Body of pancreas (tissue), 4 donors: ENCODE results near the gene MORN3. TPM values are rescaled to one million over a fixed set of nuclear protein-coding genes. Genes with fewer than 3 reads are reported as not detected.

Source experiments
- ATAC-seq: fragments of 150-250 bp; one replicate; pipeline ENCODE4 v1.9.1; 2016
- DNase-seq, 4 donors: peaks; one replicate each; pipeline ENCODE4 v3.0.0-alpha.2; 2019
- H3K27ac ChIP-seq, 4 donors: fragments of 200-600 bp; sonication (generic); 1 replicate in 3 of 4; 2 replicates in 1 of 4; pipeline versions ENCODE4 v1.5.1 to v1.6.1; 2016 to 2019; ENCODE audit warnings: mild to moderate bottlenecking in 1 of 4, mixed read lengths in 1 of 4, moderate library complexity in 1 of 4
- H3K27me3 ChIP-seq, 2 donors: fragments of 200-600 bp; sonication (generic); one replicate each; pipeline ENCODE4 v1.6.0; 2016; ENCODE audit warnings: mild to moderate bottlenecking in 1 of 2
- H3K36me3 ChIP-seq, 2 donors: fragments of 200-600 bp; sonication (generic); replicated peaks in 1 of 2; 2 replicates each; pipeline ENCODE4 v1.5.1; 2016; ENCODE audit warnings: low read depth in 2 of 2; ENCODE audit not compliant: insufficient read depth in 1 of 2
- H3K4me1 ChIP-seq: fragments of 200-600 bp; sonication (generic); one replicate; pipeline ENCODE4 v1.6.0; 2016
- H3K4me3 ChIP-seq, 2 donors: fragments of 200-600 bp; sonication (generic); 1 replicate in 1 of 2; 2 replicates in 1 of 2; pipeline ENCODE4 v1.5.1; 2016 to 2019
- H3K9me3 ChIP-seq, 3 donors: fragments of 200-600 bp; sonication (generic); 1 replicate in 2 of 3; 2 replicates in 1 of 3; pipeline ENCODE4 v1.5.1; 2016
- POLR2A ChIP-seq, 3 donors: fragments of 450-650 bp; IDR thresholded peaks; one replicate each; pipeline ENCODE4 v1.6.1; 2016; ENCODE audit warnings: antibody characterized with exemption in 3 of 3, mild to moderate bottlenecking in 2 of 3
- WGBS, 2 donors: methylation state at CpG; one replicate each; pipeline ENCODE4 v1.1.5; 2017; 5-methylcytosine and 5-hydroxymethylcytosine counted together
- intact Hi-C: fragments of 100-400 bp; cut with DNase I; formaldehyde crosslinking; loops from one replicate; pipeline ENCODE4 v1.15.1; 2023
- total RNA-seq, 2 donors: library from RNA; depleted of rRNA; stranded (reverse); fragments of >200 nt; gene quantifications; one replicate each; pipeline ENCODE4 v1.1.0, GENCODE V29; 2016
- TF ChIP-seq, protein P1 (sequence below), 7 experiments: fragments of 450-650 bp in 4 of 7; fragments of 200-600 bp in 3 of 7; sonication (generic) in 3 of 7; IDR thresholded peaks; one replicate each; pipeline ENCODE4 v1.5.1; 2016 to 2019; ENCODE audit warnings: antibody characterized with exemption in 7 of 7

The MORN3 gene
- total RNA-seq, 2 donors from 2014 or later: not detected

DNA sequence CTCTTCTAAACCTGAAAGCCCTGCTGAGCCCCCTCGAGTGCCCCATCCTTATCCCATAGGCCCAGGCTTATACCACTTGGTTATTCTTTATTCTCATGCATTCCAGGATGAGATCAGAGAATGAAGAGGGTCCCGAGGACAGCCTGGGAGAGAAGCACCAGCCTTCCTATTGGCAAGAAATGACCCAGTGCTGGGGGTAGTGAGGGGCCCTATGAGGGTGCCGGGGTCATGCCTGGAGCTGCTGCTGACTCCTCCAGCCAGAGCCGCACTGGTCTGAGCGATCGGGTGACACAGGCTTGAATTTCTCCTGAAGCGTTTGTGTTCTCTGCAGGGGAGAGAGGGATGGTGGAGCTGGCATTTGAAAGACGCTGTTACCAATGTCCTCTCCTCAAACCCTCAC, 18.1 kb downstream of the MORN3 start:
- intact Hi-C loops: no loop called here
- no peaks in the 10 kb centered on the region for H3K4me1 ChIP-seq
- H3K27ac ChIP-seq: no peak overlapping the region
- no peaks in the 10 kb centered on the region for H3K9me3 ChIP-seq
- DNase-seq: no peak
- no peaks in the 10 kb centered on the region for H3K36me3 ChIP-seq
- WGBS, 2 donors: 63 to 82% methylated on average over 2 to 8 of the region's 8 CpGs
- H3K4me3 ChIP-seq: no peak overlapping the region
- H3K27me3 ChIP-seq: no peaks in the 10 kb centered on the region
- ATAC-seq: no peak
- no peak for TF ChIP-seq POLR2A (IDR thresholded peaks at IDR 0.05)
- TF ChIP-seq, protein P1, sequence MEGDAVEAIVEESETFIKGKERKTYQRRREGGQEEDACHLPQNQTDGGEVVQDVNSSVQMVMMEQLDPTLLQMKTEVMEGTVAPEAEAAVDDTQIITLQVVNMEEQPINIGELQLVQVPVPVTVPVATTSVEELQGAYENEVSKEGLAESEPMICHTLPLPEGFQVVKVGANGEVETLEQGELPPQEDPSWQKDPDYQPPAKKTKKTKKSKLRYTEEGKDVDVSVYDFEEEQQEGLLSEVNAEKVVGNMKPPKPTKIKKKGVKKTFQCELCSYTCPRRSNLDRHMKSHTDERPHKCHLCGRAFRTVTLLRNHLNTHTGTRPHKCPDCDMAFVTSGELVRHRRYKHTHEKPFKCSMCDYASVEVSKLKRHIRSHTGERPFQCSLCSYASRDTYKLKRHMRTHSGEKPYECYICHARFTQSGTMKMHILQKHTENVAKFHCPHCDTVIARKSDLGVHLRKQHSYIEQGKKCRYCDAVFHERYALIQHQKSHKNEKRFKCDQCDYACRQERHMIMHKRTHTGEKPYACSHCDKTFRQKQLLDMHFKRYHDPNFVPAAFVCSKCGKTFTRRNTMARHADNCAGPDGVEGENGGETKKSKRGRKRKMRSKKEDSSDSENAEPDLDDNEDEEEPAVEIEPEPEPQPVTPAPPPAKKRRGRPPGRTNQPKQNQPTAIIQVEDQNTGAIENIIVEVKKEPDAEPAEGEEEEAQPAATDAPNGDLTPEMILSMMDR (IDR thresholded peaks at IDR 0.05): no peak

DNA sequence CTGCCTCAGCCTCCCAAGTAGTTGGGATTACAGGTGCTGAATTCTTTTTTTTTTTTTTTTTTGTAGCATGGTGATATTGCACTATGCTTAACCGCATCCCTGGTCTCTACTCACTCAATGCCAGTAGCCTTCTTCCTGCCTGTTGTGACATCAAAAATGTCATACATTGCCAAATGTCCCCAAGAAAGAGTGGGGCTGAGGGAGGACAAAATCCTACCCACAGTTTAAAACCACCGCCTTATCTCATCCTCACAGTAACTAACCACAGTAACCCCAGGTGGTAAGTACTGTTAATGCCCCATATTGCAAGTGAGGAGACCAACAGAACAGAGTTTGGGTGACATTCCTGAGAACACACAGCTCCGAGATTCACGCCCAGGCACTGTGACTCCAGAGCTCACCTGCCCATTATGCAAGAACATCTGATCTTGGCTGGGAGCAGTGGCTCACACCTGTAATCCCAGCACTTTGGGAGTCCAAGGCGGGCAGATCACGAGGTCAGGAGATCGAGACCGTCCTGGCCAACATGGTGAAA, 19.6 kb downstream of the MORN3 start:
- intact Hi-C loops: no loop called here
- no peaks in the 10 kb centered on the region for H3K9me3 ChIP-seq
- TF ChIP-seq POLR2A (IDR thresholded peaks at IDR 0.05): no peak
- H3K27me3 ChIP-seq: no peaks in the 10 kb centered on the region
- no peak overlapping the region for H3K4me3 ChIP-seq
- DNase-seq (no peak), ATAC-seq (no peak)
- H3K4me1 ChIP-seq: no peaks in the 10 kb centered on the region
- H3K36me3 ChIP-seq: no peaks in the 10 kb centered on the region
- WGBS, 2 donors: 86 to 99% methylated on average over 6 to 8 of the region's 8 CpGs
- H3K27ac ChIP-seq: no peak overlapping the region

- 82 to 87% methylated on average over 5 of the region's 5 CpGs for WGBS, 2 donors
- Histone ChIP-seq H3K4me1 (no peaks in the 10 kb centered on the region), H3K4me3 (no peak overlapping the region), H3K27me3 (no peaks in the 10 kb centered on the region), H3K9me3 (no peaks in the 10 kb centered on the region), H3K27ac (no peak overlapping the region), H3K36me3 (no peaks in the 10 kb centered on the region)
- TF ChIP-seq POLR2A (IDR thresholded peaks at IDR 0.05): no peak
- TF ChIP-seq, protein P1 (IDR thresholded peaks at IDR 0.05): no peak
- intact Hi-C loops: no loop called here
- ATAC-seq: no peak
- no peak for DNase-seq
These were observed 20.1 kb downstream of the MORN3 start for GRCh38 chr12:121649322-121649721.

DNA sequence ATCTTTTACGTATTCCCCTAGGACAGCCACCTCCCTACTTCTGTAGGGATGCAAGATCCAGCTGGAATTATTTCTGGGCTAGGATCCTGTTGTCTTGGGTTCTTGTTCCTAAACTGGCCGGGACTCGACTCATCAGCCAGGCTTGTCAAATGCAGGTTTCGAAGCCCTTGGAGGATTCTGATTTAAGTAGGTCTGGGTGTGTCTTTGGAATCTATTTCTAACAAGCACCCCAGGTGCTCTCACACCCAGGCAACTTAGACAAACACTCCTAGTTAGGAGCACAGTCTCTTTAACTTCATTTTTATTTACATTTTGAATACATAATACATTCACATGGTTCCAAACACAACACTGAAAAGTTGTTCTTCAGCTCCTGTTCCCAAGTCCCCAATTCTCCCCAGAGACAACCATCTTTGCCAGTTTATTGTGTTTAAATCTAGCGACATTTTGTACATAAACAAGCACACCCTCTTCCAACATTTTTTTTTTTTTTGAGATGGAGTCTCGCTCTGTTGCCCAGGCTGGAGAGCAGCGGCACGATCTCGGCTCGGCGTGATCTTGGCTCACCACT, 20.9 kb downstream of the MORN3 start:
- Histone ChIP-seq H3K36me3 (no peaks in the 10 kb centered on the region), H3K9me3 (no peaks in the 10 kb centered on the region), H3K4me3 (no peak overlapping the region), H3K27me3 (no peaks in the 10 kb centered on the region), H3K4me1 (no peaks in the 10 kb centered on the region), H3K27ac (no peak overlapping the region)
- ATAC-seq (no peak), DNase-seq (no peak)
- intact Hi-C loops: no loop called here
- TF ChIP-seq, protein P1 (IDR thresholded peaks at IDR 0.05): no peak
- no peak for TF ChIP-seq POLR2A (IDR thresholded peaks at IDR 0.05)
- 93 to 94% methylated on average over 11 of the region's 11 CpGs for WGBS, 2 donors

GRCh38 chr12:121641343-121641630, 28.2 kb downstream of the MORN3 start:
- H3K27ac ChIP-seq: no peak overlapping the region
- intact Hi-C loops: no loop called here
- 92 to 95% methylated on average over 18 of the region's 18 CpGs for WGBS, 2 donors

More at GRCh38 chr12:121641343-121641630, 28.2 kb downstream of the MORN3 start:
- Histone ChIP-seq H3K27me3 (no peaks in the 10 kb centered on the region), H3K4me3 (no peak overlapping the region), H3K9me3 (no peaks in the 10 kb centered on the region), H3K36me3 (peaks cover 0 to 3% of the 10 kb centered on the region in 2 donors), H3K4me1 (no peaks in the 10 kb centered on the region)
- ATAC-seq (no peak), DNase-seq (no peak)
- TF ChIP-seq, protein P1 (IDR thresholded peaks at IDR 0.05): no peak
- no peak for TF ChIP-seq POLR2A (IDR thresholded peaks at IDR 0.05)
